Measurements from ENCODE around the gene TBCD. TPM values are rescaled to one million over a fixed set of nuclear protein-coding genes. Genes with fewer than 3 reads are reported as not detected.
A peak's percentile ranks its signal among the peaks of the same experiment; 100 is the strongest.

The TBCD gene
- total RNA-seq, 1 donor from 2014 or later: 122 TPM

- no peak for DNase-seq
- Mint-ChIP-seq H3K9me3 (no peaks in the 10 kb centered on the region), H3K27ac (no peak overlapping the region), H3K4me3 (no peak overlapping the region), H3K36me3 (ENCODE audit: low read depth) (peaks cover 27% of the 10 kb centered on the region), H3K27me3 (no peaks in the 10 kb centered on the region), H3K4me1 (peaks cover 12% of the 10 kb centered on the region)
- intact Hi-C loops (cut with micrococcal nuclease): no loop called here
Measured at GRCh38 chr17:82810644-82811430, 59.0 kb downstream of the TBCD start.

- intact Hi-C loops (cut with micrococcal nuclease): no loop called here
- Mint-ChIP-seq H3K4me1 (peaks cover 16% of the 10 kb centered on the region), H3K9me3 (no peaks in the 10 kb centered on the region), H3K4me3 (no peak overlapping the region), H3K36me3 (ENCODE audit: low read depth) (peaks cover 34% of the 10 kb centered on the region), H3K27me3 (no peaks in the 10 kb centered on the region), H3K27ac (no peak overlapping the region)
- DNase-seq: no peak
Measured at GRCh38 chr17:82812058-82812457, 60.2 kb downstream of the TBCD start.

GRCh38 chr17:82812601-82813000 lies 60.7 kb downstream of the TBCD start:
- peaks cover 37% of the 10 kb centered on the region for H3K36me3 Mint-ChIP-seq (ENCODE audit: low read depth)
- H3K27me3 Mint-ChIP-seq: no peaks in the 10 kb centered on the region
- H3K4me1 Mint-ChIP-seq: peaks cover 17% of the 10 kb centered on the region
- intact Hi-C loops (cut with micrococcal nuclease): no loop called here
- H3K27ac Mint-ChIP-seq: no peak overlapping the region
- DNase-seq: no peak
- no peaks in the 10 kb centered on the region for H3K9me3 Mint-ChIP-seq
- no peak overlapping the region for H3K4me3 Mint-ChIP-seq

- peaks cover 19% of the 10 kb centered on the region for H3K4me1 Mint-ChIP-seq
- no peak overlapping the region for H3K4me3 Mint-ChIP-seq
- peak overlapping the region; percentile 48 for H3K27ac Mint-ChIP-seq
- H3K36me3 Mint-ChIP-seq (ENCODE audit: low read depth): peaks cover 42% of the 10 kb centered on the region
- intact Hi-C loops (cut with micrococcal nuclease): no loop called here
- H3K9me3 Mint-ChIP-seq: no peaks in the 10 kb centered on the region
- DNase-seq: no peak
- no peaks in the 10 kb centered on the region for H3K27me3 Mint-ChIP-seq
Measured at GRCh38 chr17:82813299-82814051, 61.6 kb downstream of the TBCD start.

GRCh38 chr17:82814834-82815233 lies 63.0 kb downstream of the TBCD start:
- Mint-ChIP-seq H3K27ac (no peak overlapping the region), H3K36me3 (ENCODE audit: low read depth) (peaks cover 55% of the 10 kb centered on the region), H3K4me3 (no peak overlapping the region), H3K27me3 (no peaks in the 10 kb centered on the region), H3K9me3 (no peaks in the 10 kb centered on the region), H3K4me1 (peaks cover 19% of the 10 kb centered on the region)
- intact Hi-C loops (cut with micrococcal nuclease): no loop called here
- DNase-seq: no peak

GRCh38 chr17:82815354-82815753 lies 63.5 kb downstream of the TBCD start:
- intact Hi-C loops (cut with micrococcal nuclease): no loop called here
- Mint-ChIP-seq H3K27me3 (no peaks in the 10 kb centered on the region), H3K4me1 (peaks cover 19% of the 10 kb centered on the region), H3K9me3 (peaks cover 3% of the 10 kb centered on the region), H3K36me3 (ENCODE audit: low read depth) (peaks cover 59% of the 10 kb centered on the region), H3K27ac (peak overlapping the region; percentile 29), H3K4me3 (no peak overlapping the region)
- no peak for DNase-seq

- Mint-ChIP-seq H3K9me3 (peaks cover 5% of the 10 kb centered on the region), H3K36me3 (ENCODE audit: low read depth) (peaks cover 60% of the 10 kb centered on the region), H3K4me1 (peaks cover 16% of the 10 kb centered on the region), H3K27me3 (no peaks in the 10 kb centered on the region), H3K4me3 (no peak overlapping the region), H3K27ac (no peak overlapping the region)
- intact Hi-C loops (cut with micrococcal nuclease): no loop called here
- no peak for DNase-seq
Measured at GRCh38 chr17:82815790-82816305, 64.0 kb downstream of the TBCD start.

- Mint-ChIP-seq H3K36me3 (ENCODE audit: low read depth) (peaks cover 62% of the 10 kb centered on the region), H3K4me3 (no peak overlapping the region), H3K4me1 (peaks cover 16% of the 10 kb centered on the region), H3K27ac (no peak overlapping the region), H3K9me3 (peaks cover 5% of the 10 kb centered on the region), H3K27me3 (no peaks in the 10 kb centered on the region)
- intact Hi-C loops (cut with micrococcal nuclease): no loop called here
- no peak for DNase-seq
Measured at GRCh38 chr17:82816358-82816757, 64.5 kb downstream of the TBCD start.

- peaks cover 5% of the 10 kb centered on the region for H3K9me3 Mint-ChIP-seq
- no peak for DNase-seq
- no peak overlapping the region for H3K27ac Mint-ChIP-seq
- H3K27me3 Mint-ChIP-seq: no peaks in the 10 kb centered on the region
- intact Hi-C loops (cut with micrococcal nuclease): no loop called here
- H3K36me3 Mint-ChIP-seq (ENCODE audit: low read depth): peaks cover 71% of the 10 kb centered on the region
- H3K4me1 Mint-ChIP-seq: peaks cover 16% of the 10 kb centered on the region
- no peak overlapping the region for H3K4me3 Mint-ChIP-seq
Measured at GRCh38 chr17:82817947-82818346, 66.1 kb downstream of the TBCD start.

GRCh38 chr17:82820278-82821251 lies 68.7 kb downstream of the TBCD start:
- Mint-ChIP-seq H3K36me3 (ENCODE audit: low read depth) (peaks cover 60% of the 10 kb centered on the region), H3K27me3 (no peaks in the 10 kb centered on the region)

GRCh38 chr17:82821554-82821953 lies 69.7 kb downstream of the TBCD start:
- Mint-ChIP-seq H3K9me3 (peaks cover 5% of the 10 kb centered on the region), H3K27me3 (no peaks in the 10 kb centered on the region), H3K27ac (no peak overlapping the region), H3K4me3 (no peak overlapping the region), H3K4me1 (peaks cover 3% of the 10 kb centered on the region), H3K36me3 (ENCODE audit: low read depth) (peaks cover 50% of the 10 kb centered on the region)
- no peak for DNase-seq
- intact Hi-C loops (cut with micrococcal nuclease): no loop called here

More at GRCh38 chr17:82820278-82821251, 68.7 kb downstream of the TBCD start:
- no peak overlapping the region for H3K27ac Mint-ChIP-seq
- no peak for DNase-seq
- H3K9me3 Mint-ChIP-seq: peaks cover 5% of the 10 kb centered on the region
- peaks cover 9% of the 10 kb centered on the region for H3K4me1 Mint-ChIP-seq
- H3K4me3 Mint-ChIP-seq: no peak overlapping the region
- intact Hi-C loops (cut with micrococcal nuclease): no loop called here

GRCh38 chr17:82822281-82822680 lies 70.4 kb downstream of the TBCD start:
- Mint-ChIP-seq H3K36me3 (ENCODE audit: low read depth) (peaks cover 52% of the 10 kb centered on the region), H3K4me1 (peaks cover 6% of the 10 kb centered on the region), H3K27ac (no peak overlapping the region), H3K9me3 (peaks cover 5% of the 10 kb centered on the region), H3K27me3 (no peaks in the 10 kb centered on the region), H3K4me3 (no peak overlapping the region)
- no peak for DNase-seq
- intact Hi-C loops (cut with micrococcal nuclease): no loop called here

GRCh38 chr17:82823004-82823403 lies 71.1 kb downstream of the TBCD start:
- Mint-ChIP-seq H3K27me3 (no peaks in the 10 kb centered on the region), H3K27ac (no peak overlapping the region)
- intact Hi-C loops (cut with micrococcal nuclease): no loop called here

More at GRCh38 chr17:82823004-82823403, 71.1 kb downstream of the TBCD start:
- Mint-ChIP-seq H3K9me3 (peaks cover 12% of the 10 kb centered on the region), H3K36me3 (ENCODE audit: low read depth) (peaks cover 52% of the 10 kb centered on the region), H3K4me1 (peaks cover 3% of the 10 kb centered on the region), H3K4me3 (no peak overlapping the region)
- no peak for DNase-seq
